H9 (cell line): ENCODE results near the gene NR0B2. TPM values are rescaled to one million over a fixed set of nuclear protein-coding genes. Genes with fewer than 3 reads are reported as not detected.
A peak's percentile ranks its signal among the peaks of the same experiment; 100 is the strongest.

Experiments
- DNase-seq: peaks from one replicate; pipeline ENCODE4 v3.0.0-alpha.2; 2017
- H2AFZ ChIP-seq: one replicate; pipeline ENCODE4 v1.6.1; 2013; ENCODE audit warnings: mild to moderate bottlenecking, low read length, control low read depth, moderate library complexity
- H2AK5ac ChIP-seq: 2 replicates; pipeline ENCODE4 v1.6.1; 2013; ENCODE audit warnings: low read length, control low read depth, mixed read lengths; ENCODE audit not compliant: insufficient read length
- H2BK120ac ChIP-seq: one replicate; pipeline ENCODE4 v1.6.1; 2013; ENCODE audit warnings: low read depth, mild to moderate bottlenecking, low read length, control low read depth, inconsistent platforms; ENCODE audit not compliant: poor library complexity, severe bottlenecking
- H2BK12ac ChIP-seq: 2 replicates; pipeline ENCODE4 v1.6.1; 2013; ENCODE audit warnings: low read length, control low read depth, mixed read lengths, low read depth; ENCODE audit not compliant: insufficient read length
- H2BK15ac ChIP-seq: 2 replicates; pipeline ENCODE4 v1.6.1; 2013; ENCODE audit warnings: low read depth, low read length, control low read depth
- H2BK20ac ChIP-seq: one replicate; pipeline ENCODE4 v1.6.1; 2013; ENCODE audit warnings: low read depth, mild to moderate bottlenecking, low read length, control low read depth, inconsistent platforms; ENCODE audit not compliant: poor library complexity, severe bottlenecking
- H2BK5ac ChIP-seq: 2 replicates; pipeline ENCODE4 v1.6.1; 2013; ENCODE audit warnings: low read length, control low read depth, mixed read lengths; ENCODE audit not compliant: insufficient read length
- H3K14ac ChIP-seq: 2 replicates; pipeline ENCODE4 v1.6.1; 2013; ENCODE audit warnings: low read length, control low read depth; ENCODE audit not compliant: insufficient read depth
- H3K18ac ChIP-seq: 2 replicates; pipeline ENCODE4 v1.6.1; 2013; ENCODE audit warnings: low read depth, mild to moderate bottlenecking, mixed read lengths, low read length, control low read depth; ENCODE audit not compliant: insufficient read length
- H3K23ac ChIP-seq: 2 replicates; pipeline ENCODE4 v1.6.1; 2013; ENCODE audit warnings: low read length, control low read depth, mixed read lengths, low read depth; ENCODE audit not compliant: insufficient read length
- H3K23me2 ChIP-seq: 2 replicates; pipeline ENCODE4 v1.6.1; 2013; ENCODE audit warnings: low read depth, mild to moderate bottlenecking, mixed read lengths, low read length, control low read depth; ENCODE audit not compliant: insufficient read length, poor library complexity, severe bottlenecking
- H3K27ac ChIP-seq: 2 replicates; pipeline ENCODE4 v1.5.1; 2013; ENCODE audit warnings: low read length, control low read depth, mixed read lengths, low read depth; ENCODE audit not compliant: insufficient read length
- H3K27me3 ChIP-seq: 2 replicates; pipeline ENCODE4 v1.6.1; 2013; ENCODE audit warnings: low read length, control low read depth, inconsistent platforms; ENCODE audit not compliant: insufficient read depth
- H3K4ac ChIP-seq: 2 replicates; pipeline ENCODE4 v1.6.1; 2013; ENCODE audit warnings: low read depth, mild to moderate bottlenecking, control low read depth, inconsistent platforms, low read length, moderate library complexity
- H3K4me1 ChIP-seq: 2 replicates; pipeline ENCODE4 v1.6.1; 2013; ENCODE audit warnings: low read length, control low read depth, inconsistent platforms; ENCODE audit not compliant: insufficient read depth
- H3K4me2 ChIP-seq: 2 replicates; pipeline ENCODE4 v1.6.1; 2013; ENCODE audit warnings: low read length, control low read depth, mixed read lengths; ENCODE audit not compliant: insufficient read length, insufficient read depth
- H3K56ac ChIP-seq: 2 replicates; pipeline ENCODE4 v1.6.1; 2013; ENCODE audit warnings: low read depth, mild to moderate bottlenecking, mixed read lengths, low read length, control low read depth; ENCODE audit not compliant: insufficient read length
- H3K79me1 ChIP-seq: 2 replicates; pipeline ENCODE4 v1.6.1; 2013; ENCODE audit warnings: low read depth, mild to moderate bottlenecking, moderate library complexity, low read length, control low read depth, inconsistent platforms; ENCODE audit not compliant: insufficient read depth, poor library complexity, severe bottlenecking
- H3K79me2 ChIP-seq: 2 replicates; pipeline ENCODE4 v1.6.1; 2013; ENCODE audit warnings: low read length, control low read depth, inconsistent platforms; ENCODE audit not compliant: insufficient read depth
- H3K9ac ChIP-seq: 2 replicates; pipeline ENCODE4 v1.6.1; 2013; ENCODE audit warnings: low read length, control low read depth, mixed read lengths; ENCODE audit not compliant: insufficient read length; ENCODE audit errors: extremely low read depth
- H3K9me3 ChIP-seq: one replicate; pipeline ENCODE4 v1.6.1; 2013; ENCODE audit warnings: low read depth, low read length, inconsistent platforms; ENCODE audit not compliant: control insufficient read depth
- H3T11ph ChIP-seq: one replicate; pipeline ENCODE4 v1.6.1; 2013; ENCODE audit warnings: mild to moderate bottlenecking, low read length, control low read depth, inconsistent platforms
- H4K20me1 ChIP-seq: one replicate; pipeline ENCODE4 v1.6.1; 2013; ENCODE audit not compliant: control insufficient read depth, insufficient read length, insufficient read depth
- H4K5ac ChIP-seq: 2 replicates; pipeline ENCODE4 v1.6.1; 2013; ENCODE audit warnings: low read depth, mild to moderate bottlenecking, mixed read lengths, low read length, control low read depth; ENCODE audit not compliant: insufficient read length
- H4K8ac ChIP-seq: replicated peaks from 2 replicates; pipeline ENCODE4 v1.6.1; 2013; ENCODE audit warnings: low read length, control low read depth, mixed read lengths, low read depth; ENCODE audit not compliant: insufficient read length
- H4K91ac ChIP-seq: 2 replicates; pipeline ENCODE4 v1.6.1; 2013; ENCODE audit warnings: low read depth, mild to moderate bottlenecking, moderate library complexity, mixed read lengths, low read length, control low read depth; ENCODE audit not compliant: insufficient read length
- H3K27ac Mint-ChIP-seq, 3 experiments: 2 replicates in 2 of 3; 3 replicates in 1 of 3; pipeline ENCODE4 v1.8.0; 2020 to 2021; ENCODE audit warnings: mixed read lengths in 3 of 3, mild to moderate bottlenecking in 1 of 3, moderate library complexity in 1 of 3
- H3K27me3 Mint-ChIP-seq: 2 replicates; pipeline ENCODE4 v1.8.0; 2021; ENCODE audit warnings: low read depth, mild to moderate bottlenecking, moderate library complexity, mixed read lengths
- H3K36me3 Mint-ChIP-seq, 3 experiments: 2 replicates in 2 of 3; 3 replicates in 1 of 3; pipeline ENCODE4 v1.8.0; 2020 to 2021; ENCODE audit warnings: low read depth in 3 of 3, mixed read lengths in 3 of 3; ENCODE audit not compliant: insufficient read depth in 1 of 3
- H3K4me1 Mint-ChIP-seq, 2 experiments: 2 replicates each; pipeline ENCODE4 v1.8.0; 2020; ENCODE audit warnings: mixed read lengths in 2 of 2
- H3K4me3 Mint-ChIP-seq, 2 experiments: 2 replicates in 1 of 2; 3 replicates in 1 of 2; pipeline ENCODE4 v1.8.0; 2020 to 2021; ENCODE audit warnings: mild to moderate bottlenecking in 2 of 2, mixed read lengths in 2 of 2, moderate library complexity in 1 of 2
- H3K9me3 Mint-ChIP-seq, 2 experiments: 2 replicates in 1 of 2; 3 replicates in 1 of 2; pipeline ENCODE4 v1.8.0; 2020; ENCODE audit warnings: mild to moderate bottlenecking in 2 of 2, mixed read lengths in 2 of 2, moderate library complexity in 1 of 2
- WGBS: extraction: QIAGEN DNeasy Blood & Tissue Kit; methylation state at CpG from one replicate; pipeline ENCODE4 v1.1.7; 2013; ENCODE audit warnings: missing lambda C conversion rate, low lambda C conversion rate, mixed read lengths; ENCODE audit not compliant: insufficient read length; ENCODE audit errors: extremely low coverage; 5-methylcytosine and 5-hydroxymethylcytosine counted together
- total RNA-seq: library from RNA; stranded (reverse); gene quantifications from 2 replicates; pipeline ENCODE4 v1.2.1, GENCODE V29; 2021
- TF ChIP-seq, protein P1 (sequence below): fragments of 200-600 bp; sonication (generic); conservative IDR thresholded peaks from 3 replicates; pipeline ENCODE4 v1.8.0; 2021; ENCODE audit warnings: antibody characterized with exemption, mild to moderate bottlenecking

NR0B2 gene
- total RNA-seq, 1 experiment from 2014 or later = not detected

DNA sequence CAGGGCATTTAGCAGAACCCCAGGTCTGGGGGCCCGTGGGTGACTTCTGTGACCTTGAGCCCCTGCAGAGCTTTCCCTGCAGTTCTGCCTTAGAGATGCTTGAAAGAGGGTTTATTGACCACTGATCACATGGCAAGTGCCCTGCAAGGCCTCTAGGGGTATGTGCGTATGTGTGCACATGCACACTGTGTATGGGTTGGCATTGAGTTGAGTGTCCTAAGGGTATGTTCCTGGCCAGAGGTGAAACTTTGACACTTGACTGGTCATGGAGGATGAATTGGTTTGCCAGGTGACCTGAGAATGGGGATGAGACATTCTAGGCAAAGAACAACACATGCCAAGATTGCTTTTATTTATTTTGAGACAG is 24.9 kb upstream of the NR0B2 start:
- Histone ChIP-seq H2BK120ac (no peak overlapping the region), H3K23me2 (no peaks in the 10 kb centered on the region), H3K14ac (no peak overlapping the region), H2BK15ac (no peak overlapping the region), H3K18ac (no peak overlapping the region), H2AK5ac (no peak overlapping the region), H3K79me1 (no peaks in the 10 kb centered on the region), H2BK12ac (no peak overlapping the region), H3K23ac (no peak overlapping the region), H4K5ac (no peak overlapping the region), H3K9ac (no peak overlapping the region), H2AFZ (no peak overlapping the region), H3K4me2 (no peak overlapping the region), H2BK5ac (no peak overlapping the region), H3K4ac (no peak overlapping the region), H3K56ac (no peak overlapping the region), H4K8ac (no peak overlapping the region), H4K91ac (no peak overlapping the region), H3K79me2 (no peaks in the 10 kb centered on the region; the same call in 1 of the 2 replicates), H4K20me1 (no peaks in the 10 kb centered on the region), H3T11ph (no peak overlapping the region), H3K27me3 (no peaks in the 10 kb centered on the region), H3K9me3 (no peaks in the 10 kb centered on the region), H3K4me1 (no peaks in the 10 kb centered on the region), H2BK20ac (no peak overlapping the region), H3K27ac (no peak overlapping the region)
- Mint-ChIP-seq H3K9me3 (no peaks in the 10 kb centered on the region; a peak in 1 of 5 replicates), H3K27ac (peak overlapping the region in 1 of 3 experiments; percentile 29; a peak in 1 of 7 replicates), H3K4me1 (peaks cover 0 to 4% of the 10 kb centered on the region in 2 experiments; a peak in 1 of 4 replicates), H3K4me3 (no peak overlapping the region), H3K36me3 (peaks cover 35 to 71% (median 58%) of the 10 kb centered on the region in 3 experiments; a peak in 6 of 7 replicates), H3K27me3 (no peaks in the 10 kb centered on the region)
- no CpG with 5 or more reads among the region's 2 CpGs for WGBS
- TF ChIP-seq, protein P1, sequence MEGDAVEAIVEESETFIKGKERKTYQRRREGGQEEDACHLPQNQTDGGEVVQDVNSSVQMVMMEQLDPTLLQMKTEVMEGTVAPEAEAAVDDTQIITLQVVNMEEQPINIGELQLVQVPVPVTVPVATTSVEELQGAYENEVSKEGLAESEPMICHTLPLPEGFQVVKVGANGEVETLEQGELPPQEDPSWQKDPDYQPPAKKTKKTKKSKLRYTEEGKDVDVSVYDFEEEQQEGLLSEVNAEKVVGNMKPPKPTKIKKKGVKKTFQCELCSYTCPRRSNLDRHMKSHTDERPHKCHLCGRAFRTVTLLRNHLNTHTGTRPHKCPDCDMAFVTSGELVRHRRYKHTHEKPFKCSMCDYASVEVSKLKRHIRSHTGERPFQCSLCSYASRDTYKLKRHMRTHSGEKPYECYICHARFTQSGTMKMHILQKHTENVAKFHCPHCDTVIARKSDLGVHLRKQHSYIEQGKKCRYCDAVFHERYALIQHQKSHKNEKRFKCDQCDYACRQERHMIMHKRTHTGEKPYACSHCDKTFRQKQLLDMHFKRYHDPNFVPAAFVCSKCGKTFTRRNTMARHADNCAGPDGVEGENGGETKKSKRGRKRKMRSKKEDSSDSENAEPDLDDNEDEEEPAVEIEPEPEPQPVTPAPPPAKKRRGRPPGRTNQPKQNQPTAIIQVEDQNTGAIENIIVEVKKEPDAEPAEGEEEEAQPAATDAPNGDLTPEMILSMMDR = no peak
- DNase-seq = no peak
